NCI-H2029 (cell line): ENCODE results near the gene AP5S1.
"Not testable (repeated sequence)": the region's sequence is repeated elsewhere in the genome, so short reads cannot be mapped to it uniquely, and the experiment has no call there.

Experiments
- DNase-seq: peaks from one replicate; lab custom pipeline; 2025; lab: John Stamatoyannopoulos, UW

The AP5S1 gene

GRCh38 chr20:3812975-3813847, 7.1 kb upstream of the AP5S1 start:
- no peak for DNase-seq

DNA sequence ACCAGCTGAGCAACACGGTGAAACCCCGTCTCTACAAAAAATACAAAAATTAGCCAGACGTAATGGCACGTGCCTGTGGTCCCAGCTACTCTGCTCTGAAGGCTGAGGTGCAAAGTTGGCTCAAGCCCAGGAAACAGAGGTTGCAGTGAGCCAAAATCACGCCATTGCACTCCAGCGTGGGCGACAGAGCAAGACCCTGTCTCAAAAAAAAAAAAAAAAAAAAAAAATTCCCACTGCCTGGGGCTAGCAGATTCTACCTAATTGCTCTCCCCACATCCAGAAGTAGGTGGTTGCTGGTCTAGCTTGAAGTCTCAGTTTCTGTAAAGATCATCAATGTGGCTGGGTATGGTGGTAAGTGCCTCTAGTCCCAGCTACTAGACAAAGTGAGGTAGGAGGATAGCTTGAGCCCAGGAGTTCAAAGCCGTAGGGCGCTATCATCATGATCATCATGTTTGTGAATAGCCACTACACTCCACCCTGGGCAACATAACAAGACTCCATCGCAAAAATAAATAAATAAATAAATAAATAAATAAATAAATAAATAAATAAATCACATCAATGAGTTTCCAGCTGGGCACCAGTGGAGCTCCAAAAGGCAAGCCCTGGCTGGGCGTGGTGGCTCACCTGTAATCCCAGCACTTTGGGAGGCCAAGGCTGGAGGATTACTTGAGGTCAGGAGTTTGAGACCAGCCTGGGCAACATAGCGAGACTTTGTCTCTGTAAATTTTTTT, 6.3 kb upstream of the AP5S1 start:
- no peak for DNase-seq

DNA sequence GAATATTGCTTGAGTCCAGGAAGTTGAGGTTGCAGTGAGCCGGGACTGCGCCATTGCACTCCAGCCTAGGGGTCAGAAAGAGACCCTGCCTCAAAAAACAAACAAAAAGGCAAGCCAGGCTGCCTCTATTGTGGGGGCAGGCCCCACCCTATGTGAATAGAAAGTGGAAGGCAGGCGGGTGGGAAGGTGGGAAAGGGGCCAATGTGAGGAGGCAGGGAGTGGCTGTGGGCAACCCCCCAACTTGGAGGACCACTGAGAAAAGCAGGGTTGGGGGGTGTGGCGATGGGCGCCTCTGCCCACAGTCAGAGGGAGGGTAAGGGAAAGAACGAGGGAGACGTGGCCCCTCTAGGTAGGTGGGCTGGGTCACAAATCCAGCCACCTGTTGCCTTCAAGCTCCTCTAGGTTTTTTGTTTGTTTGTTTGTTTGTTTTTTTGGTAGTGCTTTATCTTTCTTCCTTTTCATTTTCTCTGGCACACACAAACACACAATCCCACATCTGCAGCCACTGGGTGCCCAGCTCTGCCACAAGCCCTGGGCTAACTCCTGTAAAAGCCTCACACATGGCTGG, 5.3 kb upstream of the AP5S1 start:
- DNase-seq, result no peak

- no peak for DNase-seq
Observed at GRCh38 chr20:3815703-3816315, 4.5 kb upstream of the AP5S1 start.

GRCh38 chr20:3818155-3819151, 1.9 kb upstream of the AP5S1 start:
- peak; percentile 64 for DNase-seq

- DNase-seq, result no peak
Observed at GRCh38 chr20:3819411-3820047, 818 bp upstream of the AP5S1 start.

GRCh38 chr20:3820901-3821727, 767 bp downstream of the AP5S1 start:
- DNase-seq, result no peak

GRCh38 chr20:3821996-3822395, 1.6 kb downstream of the AP5S1 start:
- DNase-seq, result no peak

DNA sequence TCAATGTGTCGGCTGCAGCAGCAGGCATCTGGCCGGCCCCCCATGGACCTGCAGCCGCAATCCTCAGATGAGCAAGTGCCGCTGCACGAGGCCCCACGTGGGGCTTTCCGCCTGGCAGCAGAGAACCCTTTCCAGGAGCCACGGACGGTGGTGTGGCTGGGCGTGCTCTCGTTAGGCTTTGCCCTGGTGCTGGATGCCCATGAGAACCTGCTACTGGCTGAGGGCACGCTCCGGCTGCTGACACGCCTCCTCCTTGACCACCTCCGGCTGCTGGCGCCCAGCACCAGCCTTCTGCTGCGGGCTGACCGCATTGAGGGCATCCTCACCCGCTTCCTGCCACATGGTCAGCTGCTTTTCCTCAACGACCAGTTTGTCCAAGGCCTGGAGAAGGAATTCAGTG, 3.5 kb downstream of the AP5S1 start:
- DNase-seq, result no peak

- no peak for DNase-seq
Observed at GRCh38 chr20:3825526-3825925, 5.2 kb downstream of the AP5S1 start.

- no peak for DNase-seq
Observed at GRCh38 chr20:3826420-3826819, 6.1 kb downstream of the AP5S1 start.

- DNase-seq, result no peak
Observed at GRCh38 chr20:3828798-3829197, 8.5 kb downstream of the AP5S1 start.

DNA sequence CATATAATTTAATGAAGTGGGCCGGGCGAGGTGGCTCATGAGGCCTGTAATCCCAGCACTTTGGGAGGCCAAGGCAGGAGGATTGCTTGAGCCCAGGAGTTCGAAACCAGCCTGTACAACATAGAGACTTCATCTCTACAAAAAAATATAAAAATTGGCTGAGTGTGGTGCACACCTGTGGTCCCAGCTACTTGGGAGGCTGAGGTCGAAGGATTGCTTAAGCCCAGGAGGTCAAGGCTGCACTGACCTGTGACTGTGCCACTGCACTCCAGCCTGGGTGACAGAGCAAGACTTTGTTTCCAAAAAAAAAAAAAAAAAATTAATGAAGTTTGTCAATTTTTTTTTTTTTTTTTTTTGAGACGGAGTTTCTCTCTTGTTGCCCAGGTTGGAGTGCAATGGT, 9.5 kb downstream of the AP5S1 start:
- DNase-seq, result not testable (repeated sequence)

- DNase-seq, result no peak
Observed at GRCh38 chr20:3836132-3836531, 15.8 kb downstream of the AP5S1 start.

GRCh38 chr20:3839328-3839727, 19.0 kb downstream of the AP5S1 start:
- no peak for DNase-seq

DNA sequence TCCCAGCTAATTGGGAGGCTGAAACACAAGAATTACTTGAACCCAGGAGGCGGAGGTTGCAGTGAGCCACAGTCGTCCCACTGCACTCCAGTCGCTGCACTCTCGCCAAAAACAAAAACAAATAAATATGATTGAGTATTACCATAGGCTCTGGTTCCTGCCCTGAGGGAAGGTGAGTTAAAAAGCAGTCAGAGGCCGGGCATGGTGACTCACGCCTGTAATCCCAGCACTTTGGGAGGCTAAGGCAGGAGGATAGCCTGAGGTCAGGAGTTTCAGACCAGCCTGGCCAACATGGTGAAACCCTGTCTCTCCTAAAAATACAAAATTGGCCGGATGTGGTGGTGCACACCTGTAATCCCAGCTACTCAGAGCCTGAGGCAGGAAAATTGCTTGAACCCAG, 19.9 kb downstream of the AP5S1 start:
- not testable (repeated sequence) for DNase-seq

DNA sequence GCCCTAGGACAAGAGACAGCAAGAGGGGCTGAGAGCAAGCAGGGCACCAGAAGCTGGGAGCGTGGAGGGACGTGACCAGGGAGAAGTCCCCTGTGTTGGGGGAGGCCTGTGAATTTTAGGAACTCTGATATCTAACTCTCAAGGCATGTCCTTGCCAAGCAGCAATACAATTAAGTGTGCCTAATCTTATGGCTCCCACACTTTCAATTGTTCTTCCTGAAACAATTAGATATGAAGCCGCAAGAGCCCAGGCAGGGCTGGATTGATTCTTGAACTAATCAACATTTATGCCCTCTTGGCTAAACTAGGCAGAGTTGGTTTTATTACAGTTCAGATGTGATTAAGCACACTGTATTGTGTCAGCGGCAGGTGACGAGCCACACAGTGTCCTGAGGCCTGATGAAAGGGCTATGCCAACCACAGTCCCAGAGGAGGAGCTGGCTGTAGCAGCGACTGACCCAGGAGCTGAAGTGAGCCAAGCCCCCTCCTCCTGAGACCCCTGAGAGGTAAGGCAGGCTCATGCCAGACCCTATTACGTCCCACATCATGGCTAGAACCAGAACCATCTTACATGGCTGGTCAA, 22.1 kb downstream of the AP5S1 start:
- DNase-seq, result no peak

DNA sequence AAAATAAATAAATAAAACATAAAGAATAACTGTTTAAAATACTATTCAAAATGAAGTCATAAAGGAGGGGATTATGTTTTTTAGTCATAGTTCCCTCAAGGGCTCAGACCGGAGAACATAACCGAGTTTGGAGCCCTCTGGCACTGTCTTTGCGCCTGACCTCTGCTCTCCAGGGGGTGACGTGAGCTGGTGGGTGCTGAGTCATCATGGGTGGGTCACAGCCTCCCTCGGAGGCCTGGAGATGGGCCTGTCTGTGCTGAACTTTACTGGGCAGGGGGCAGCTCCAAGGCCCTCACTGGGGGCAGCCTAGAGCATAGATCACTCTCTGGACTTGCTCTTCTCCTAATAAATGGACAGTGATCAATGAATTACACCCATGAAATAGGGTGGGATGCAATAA, 23.1 kb downstream of the AP5S1 start:
- DNase-seq, result no peak

- not testable (repeated sequence) for DNase-seq
Observed at GRCh38 chr20:3843990-3844619, 23.8 kb downstream of the AP5S1 start.
